GM10266 (cell line): ENCODE results near the gene JAK2.
"Not testable (repeated sequence)": the region's sequence is repeated elsewhere in the genome, so short reads cannot be mapped to it uniquely, and the experiment has no call there.

Source experiments
- DNase-seq: peaks from one replicate; pipeline ENCODE4 v3.0.0; 2012; ENCODE audit errors: extremely low spot score
- CTCF ChIP-seq: IDR thresholded peaks from 2 replicates; pipeline ENCODE4 v1.5.1; 2012; ENCODE audit warnings: mild to moderate bottlenecking, low read depth; ENCODE audit not compliant: control insufficient read depth, insufficient read depth; ENCODE audit errors: missing control alignments

The JAK2 gene

GRCh38 chr9:5089737-5090136 is 104.7 kb downstream of the JAK2 start:
- no peak for TF ChIP-seq CTCF
- DNase-seq: no peak

- DNase-seq: no peak
Measured at GRCh38 chr9:5095795-5096194, 110.7 kb downstream of the JAK2 start.

GRCh38 chr9:5099466-5099865 is 114.4 kb downstream of the JAK2 start:
- no peak for DNase-seq

More at GRCh38 chr9:5095795-5096194, 110.7 kb downstream of the JAK2 start:
- TF ChIP-seq CTCF: no peak

GRCh38 chr9:5101127-5101526 is 116.1 kb downstream of the JAK2 start:
- not testable (repeated sequence) for DNase-seq

More at GRCh38 chr9:5099466-5099865, 114.4 kb downstream of the JAK2 start:
- no peak for TF ChIP-seq CTCF

GRCh38 chr9:5106517-5106916 is 121.4 kb downstream of the JAK2 start:
- not testable (repeated sequence) for DNase-seq

- peak; percentile 16 for DNase-seq
- TF ChIP-seq CTCF: no peak
Measured at GRCh38 chr9:5110867-5111681, 126.0 kb downstream of the JAK2 start.

- no peak for TF ChIP-seq CTCF
- DNase-seq: no peak
Measured at GRCh38 chr9:5111696-5112095, 126.6 kb downstream of the JAK2 start.

GRCh38 chr9:5112109-5112592 is 127.1 kb downstream of the JAK2 start:
- no peak for DNase-seq
- TF ChIP-seq CTCF: no peak
